ENCODE measurements around the gene SCUBE1. TPM values are rescaled to one million over a fixed set of nuclear protein-coding genes. Genes with fewer than 3 reads are reported as not detected.
A peak's percentile ranks its signal among the peaks of the same experiment; 100 is the strongest.

Gene SCUBE1
- total RNA-seq, 2 experiments from 2014 or later = not detected

DNA sequence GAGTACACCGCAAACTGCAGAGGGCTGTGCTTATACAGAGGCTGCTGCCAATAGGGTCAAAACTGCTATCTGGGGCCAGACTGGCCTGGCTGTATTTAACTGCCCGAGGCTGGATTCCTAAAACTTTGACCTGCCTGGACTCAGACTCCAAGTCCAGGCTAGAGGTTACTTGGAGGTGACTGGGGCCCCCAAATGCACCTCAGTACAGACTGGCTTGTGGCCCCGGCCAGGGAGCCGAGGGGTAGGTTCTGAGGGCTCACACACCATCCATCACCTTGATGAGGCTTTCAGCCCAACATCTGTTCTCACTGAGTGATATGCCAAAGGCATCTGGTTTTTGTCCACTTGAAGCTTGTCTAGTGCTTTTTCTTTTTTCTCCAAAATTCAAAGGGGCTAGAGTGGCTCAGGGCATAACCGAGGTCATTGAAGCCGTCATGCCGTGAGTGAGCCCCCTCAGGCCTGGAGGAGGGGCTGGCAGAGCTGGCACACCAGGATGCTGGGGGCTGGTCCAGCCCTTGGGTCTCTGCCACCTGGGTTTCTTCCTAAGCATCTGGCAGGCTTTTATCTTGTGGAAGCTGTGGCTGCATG, 103.9 kb downstream of the SCUBE1 start:
- H3K4me3 Mint-ChIP-seq = no peak overlapping the region
- CTCF ChIA-PET = interaction anchor here (0.9 kb wide), 1 partner anchor 15 kb away, joined by 3 read pairs; no protein-coding TSS in a partner anchor
- intact Hi-C loops (cut with DNase I, micrococcal nuclease) = no loop called here
- no peak for ATAC-seq
- no peak for DNase-seq
- no peaks in the 10 kb centered on the region for H3K9me3 Mint-ChIP-seq (ENCODE audit: low read depth)
- no peaks in the 10 kb centered on the region for H3K4me1 Mint-ChIP-seq
- no peak overlapping the region for H3K27ac Mint-ChIP-seq
- no peaks in the 10 kb centered on the region for H3K27me3 Mint-ChIP-seq
- H3K36me3 Mint-ChIP-seq (ENCODE audit: low read depth) = no peaks in the 10 kb centered on the region
- POLR2A ChIA-PET = no interaction called here

DNA sequence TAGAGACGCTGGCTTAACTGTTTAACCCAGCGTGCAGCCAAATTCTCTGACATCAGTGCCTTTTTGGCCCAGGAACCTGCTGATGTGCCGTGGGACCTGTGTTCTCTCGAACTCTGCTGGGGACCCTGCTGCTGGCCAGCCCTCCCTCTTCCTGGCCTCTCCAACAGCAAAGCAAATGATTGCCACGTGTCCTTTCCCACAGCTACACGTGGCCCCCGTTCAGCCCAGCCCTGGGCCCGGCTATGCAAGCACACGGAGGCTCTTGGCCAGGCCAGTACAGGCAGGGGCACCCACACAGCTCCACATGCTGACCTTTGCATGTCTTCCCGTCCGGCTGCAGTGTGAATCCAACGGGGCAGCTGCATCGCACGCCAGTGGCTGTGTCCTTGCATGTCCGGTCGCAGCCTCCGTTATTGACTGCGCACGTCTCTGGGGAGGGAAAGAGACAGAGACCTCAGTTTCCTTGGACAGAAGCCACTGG, 104.6 kb downstream of the SCUBE1 start:
- Mint-ChIP-seq H3K4me3 (no peak overlapping the region), H3K27me3 (no peaks in the 10 kb centered on the region), H3K36me3 (ENCODE audit: low read depth) (no peaks in the 10 kb centered on the region), H3K9me3 (ENCODE audit: low read depth) (no peaks in the 10 kb centered on the region), H3K4me1 (no peaks in the 10 kb centered on the region), H3K27ac (no peak overlapping the region)
- DNase-seq (no peak), ATAC-seq (no peak)
- POLR2A ChIA-PET = no interaction called here
- intact Hi-C loops (cut with DNase I, micrococcal nuclease) = no loop called here
- CTCF ChIA-PET = interaction anchor here (0.9 to 1.3 kb wide), 2 partner anchors 9 to 14 kb away, joined by 3 read pairs; no protein-coding TSS in a partner anchor

DNA sequence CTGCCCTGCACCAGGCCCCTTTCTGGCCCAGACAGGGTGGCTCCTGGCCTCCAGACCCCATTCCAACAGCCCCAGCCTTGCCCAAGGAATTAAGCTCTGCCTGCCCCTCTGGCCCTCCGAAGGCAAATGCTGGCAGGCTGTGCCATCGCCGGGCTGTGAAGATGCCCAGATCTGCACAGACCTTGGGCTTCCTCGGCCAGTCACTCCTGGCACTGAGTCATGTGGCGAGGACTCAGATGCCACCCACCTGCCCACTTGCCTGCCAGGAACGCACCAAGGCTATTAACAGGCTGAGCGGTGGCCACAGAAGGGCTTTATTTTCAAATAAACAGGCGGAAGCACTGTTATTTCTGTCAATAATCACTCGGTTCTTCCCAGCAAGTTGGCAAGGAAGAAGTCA, 105.9 kb downstream of the SCUBE1 start:
- no peaks in the 10 kb centered on the region for H3K36me3 Mint-ChIP-seq (ENCODE audit: low read depth)
- POLR2A ChIA-PET = no interaction called here
- H3K9me3 Mint-ChIP-seq (ENCODE audit: low read depth) = no peaks in the 10 kb centered on the region
- CTCF ChIA-PET = interaction anchor here (1.3 kb wide), 1 partner anchor 8 kb away, joined by 3 read pairs; no protein-coding TSS in a partner anchor
- no peaks in the 10 kb centered on the region for H3K4me1 Mint-ChIP-seq
- H3K27me3 Mint-ChIP-seq = no peaks in the 10 kb centered on the region
- H3K27ac Mint-ChIP-seq = no peak overlapping the region
- H3K4me3 Mint-ChIP-seq = no peak overlapping the region
- intact Hi-C loops (cut with DNase I, micrococcal nuclease) = no loop called here
- DNase-seq (no peak), ATAC-seq (no peak)

GRCh38 chr22:43236411-43237166, 106.6 kb downstream of the SCUBE1 start:
- H3K4me3 Mint-ChIP-seq = no peak overlapping the region
- POLR2A ChIA-PET = no interaction called here
- no peak overlapping the region for H3K27ac Mint-ChIP-seq
- CTCF ChIA-PET = no interaction called here
- no peak for DNase-seq
- no peaks in the 10 kb centered on the region for H3K27me3 Mint-ChIP-seq
- no peaks in the 10 kb centered on the region for H3K4me1 Mint-ChIP-seq
- no peaks in the 10 kb centered on the region for H3K36me3 Mint-ChIP-seq (ENCODE audit: low read depth)
- intact Hi-C loops (cut with DNase I, micrococcal nuclease) = no loop called here
- ATAC-seq = no peak
- H3K9me3 Mint-ChIP-seq (ENCODE audit: low read depth) = no peaks in the 10 kb centered on the region

GRCh38 chr22:43235445-43236409, 107.4 kb downstream of the SCUBE1 start:
- Mint-ChIP-seq H3K27me3 (peaks cover 3% of the 10 kb centered on the region), H3K36me3 (ENCODE audit: low read depth) (no peaks in the 10 kb centered on the region), H3K4me1 (peaks cover 4% of the 10 kb centered on the region), H3K9me3 (ENCODE audit: low read depth) (no peaks in the 10 kb centered on the region), H3K27ac (no peak overlapping the region), H3K4me3 (no peak overlapping the region)
- ChIA-PET CTCF (interaction anchor here (0.6 kb wide), 1 partner anchor 123 kb away, joined by 3 read pairs; no protein-coding TSS in a partner anchor), POLR2A (no interaction called here)
- DNase-seq (no peak), ATAC-seq (no peak)
- intact Hi-C loops (cut with DNase I, micrococcal nuclease) = no loop called here

DNA sequence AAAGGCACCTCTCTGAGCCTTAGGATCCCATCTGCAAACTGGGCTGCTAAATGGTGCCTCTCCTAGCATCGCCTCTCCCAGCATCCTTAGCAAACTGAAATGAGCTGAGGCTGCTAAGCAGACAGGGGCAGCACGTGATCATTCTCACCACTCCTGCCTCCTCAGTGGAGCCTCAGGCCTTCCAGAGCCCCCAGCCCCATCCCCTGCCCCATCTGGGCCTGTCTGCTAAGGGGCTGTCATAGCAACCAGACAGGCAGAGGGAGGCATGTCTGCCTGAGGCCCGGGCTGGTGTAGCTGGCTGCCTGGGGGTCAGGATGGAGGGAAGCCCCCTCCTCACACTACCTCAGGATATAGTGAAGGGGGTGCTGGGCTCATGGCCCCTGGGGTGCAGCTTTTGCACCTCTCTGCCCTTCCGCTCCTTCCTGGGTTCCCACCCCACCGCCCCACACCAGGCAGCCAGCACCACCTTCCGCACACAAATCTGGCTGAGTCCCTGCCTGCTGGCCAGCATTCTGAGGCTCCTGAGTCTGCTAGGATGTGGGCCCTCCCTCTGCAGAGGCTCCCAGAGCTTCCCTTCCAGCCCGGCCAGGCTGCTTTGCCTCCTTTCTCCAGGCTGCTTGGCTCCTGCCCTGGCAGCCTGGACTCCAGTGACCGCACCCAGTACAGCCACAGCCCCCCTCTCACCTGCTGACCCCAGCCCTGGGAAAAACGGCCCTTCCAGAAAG, 108.7 kb downstream of the SCUBE1 start:
- ATAC-seq = no peak
- intact Hi-C loops (cut with DNase I, micrococcal nuclease) = no loop called here
- POLR2A ChIA-PET = no interaction called here
- no peak overlapping the region for H3K4me3 Mint-ChIP-seq
- peaks cover 3% of the 10 kb centered on the region for H3K27me3 Mint-ChIP-seq
- DNase-seq = no peak
- H3K36me3 Mint-ChIP-seq (ENCODE audit: low read depth) = no peaks in the 10 kb centered on the region
- H3K4me1 Mint-ChIP-seq = peaks cover 4% of the 10 kb centered on the region
- no peaks in the 10 kb centered on the region for H3K9me3 Mint-ChIP-seq (ENCODE audit: low read depth)
- CTCF ChIA-PET = interaction anchor here (0.6 kb wide), 2 partner anchors 112 to 124 kb away, joined by 3 read pairs; no protein-coding TSS in a partner anchor
- no peak overlapping the region for H3K27ac Mint-ChIP-seq

DNA sequence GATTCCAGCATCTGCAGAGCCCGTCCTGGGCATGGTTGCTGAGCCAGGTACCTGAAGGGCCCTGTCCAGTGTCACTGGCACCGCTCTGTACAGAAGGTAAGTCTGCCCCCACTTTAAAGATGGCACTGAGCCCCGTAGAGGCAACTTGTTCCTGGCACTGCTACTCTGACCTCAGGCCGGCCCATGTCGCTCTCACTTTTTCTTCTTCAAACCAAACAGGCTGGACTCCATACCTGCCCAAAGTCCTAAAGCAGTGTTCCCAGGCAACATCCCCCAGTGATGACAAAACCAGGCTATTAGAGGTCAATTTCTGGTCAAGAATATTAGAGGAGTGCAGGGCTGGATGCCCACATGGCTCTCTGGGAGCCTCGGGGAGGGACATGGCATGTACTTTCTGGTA, 109.6 kb downstream of the SCUBE1 start:
- intact Hi-C loops (cut with DNase I, micrococcal nuclease) = no loop called here
- ATAC-seq = no peak

DNA sequence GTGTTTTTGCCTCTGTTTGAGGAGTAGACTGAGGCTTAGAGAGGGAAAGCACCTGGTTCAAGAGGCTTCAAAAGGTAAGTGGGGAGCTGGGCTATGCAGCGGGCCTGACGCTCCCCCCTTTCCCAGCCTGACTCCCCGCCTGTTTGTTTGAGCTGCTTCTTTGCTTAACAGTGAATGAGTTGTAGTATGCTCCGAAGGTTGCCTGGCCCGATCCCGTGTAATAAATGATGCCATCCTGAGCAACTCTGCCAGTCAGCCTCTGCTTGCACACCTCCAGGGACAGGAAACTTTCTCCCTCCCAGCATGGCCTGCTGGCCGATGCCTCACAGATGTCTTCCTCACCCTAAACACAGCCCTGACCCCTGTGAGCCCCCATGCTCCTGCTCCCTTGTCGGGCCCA, 110.7 kb downstream of the SCUBE1 start:
- Mint-ChIP-seq H3K9me3 (ENCODE audit: low read depth) (no peaks in the 10 kb centered on the region), H3K27me3 (peaks cover 3% of the 10 kb centered on the region), H3K4me1 (peaks cover 4% of the 10 kb centered on the region), H3K4me3 (no peak overlapping the region), H3K27ac (no peak overlapping the region), H3K36me3 (ENCODE audit: low read depth) (no peaks in the 10 kb centered on the region)
- intact Hi-C loops (cut with DNase I, micrococcal nuclease) = no loop called here
- ChIA-PET CTCF (interaction anchor here (0.7 to 3.8 kb wide), 8 partner anchors 10 to 570 kb away, joined by 3 to 38 read pairs (median 4); no protein-coding TSS in a partner anchor), POLR2A (no interaction called here)
- no peak for DNase-seq
- ATAC-seq = no peak

More for the DNA sequence above, 109.6 kb downstream of the SCUBE1 start:
- Mint-ChIP-seq H3K4me3 (no peak overlapping the region), H3K9me3 (ENCODE audit: low read depth) (no peaks in the 10 kb centered on the region), H3K27ac (no peak overlapping the region), H3K4me1 (peaks cover 4% of the 10 kb centered on the region), H3K36me3 (ENCODE audit: low read depth) (no peaks in the 10 kb centered on the region), H3K27me3 (peaks cover 3% of the 10 kb centered on the region)
- CTCF ChIA-PET = interaction anchor here (0.6 kb wide), 1 partner anchor 371 kb away, joined by 4 read pairs; no protein-coding TSS in a partner anchor
- POLR2A ChIA-PET = no interaction called here
- no peak for DNase-seq

- Mint-ChIP-seq H3K27me3 (peaks cover 3% of the 10 kb centered on the region), H3K36me3 (ENCODE audit: low read depth) (no peaks in the 10 kb centered on the region), H3K4me3 (no peak overlapping the region), H3K4me1 (peaks cover 4% of the 10 kb centered on the region), H3K9me3 (ENCODE audit: low read depth) (no peaks in the 10 kb centered on the region), H3K27ac (no peak overlapping the region)
- intact Hi-C loops (cut with DNase I, micrococcal nuclease) = loop anchor here (1.0 kb wide), 4 partner anchors 32 to 154 kb away; partner anchors contain the start of gene TTLL12 (in 1 of the 2)
- ATAC-seq = no peak
- CTCF ChIA-PET = interaction anchor here (0.6 to 3.8 kb wide), 14 partner anchors 9 to 153 kb away, joined by 3 to 38 read pairs (median 4); no protein-coding TSS in a partner anchor
- no peak for DNase-seq
- POLR2A ChIA-PET = no interaction called here
These were observed 111.5 kb downstream of the SCUBE1 start for GRCh38 chr22:43231724-43232034.

GRCh38 chr22:43230971-43231723, 112.0 kb downstream of the SCUBE1 start:
- no peak overlapping the region for H3K4me3 Mint-ChIP-seq
- H3K27me3 Mint-ChIP-seq = peaks cover 3% of the 10 kb centered on the region
- H3K36me3 Mint-ChIP-seq (ENCODE audit: low read depth) = no peaks in the 10 kb centered on the region
- DNase-seq (peak; percentile 83), ATAC-seq (peak; percentile 89)
- ChIA-PET CTCF (interaction anchor here (0.6 to 3.8 kb wide), 15 partner anchors 9 to 154 kb away, joined by 3 to 38 read pairs (median 3); no protein-coding TSS in a partner anchor), POLR2A (no interaction called here)
- no peak overlapping the region for H3K27ac Mint-ChIP-seq
- no peaks in the 10 kb centered on the region for H3K9me3 Mint-ChIP-seq (ENCODE audit: low read depth)
- H3K4me1 Mint-ChIP-seq = peaks cover 4% of the 10 kb centered on the region
- intact Hi-C loops (cut with DNase I, micrococcal nuclease) = loop anchor here (1.0 kb wide), 4 partner anchors 32 to 154 kb away; partner anchors contain the start of gene TTLL12 (in 1 of the 2)

Measured in activated CD4-positive, alpha-beta T cell treated with anti-CD3 and anti-CD28 coated beads for 36 hours (primary cell).